PC-3 (cell line): Measurements from ENCODE around the gene ANKS1A. TPM values are rescaled to one million over a fixed set of nuclear protein-coding genes. Genes with fewer than 3 reads are reported as not detected.

Experiments used
- ATAC-seq: fragments of 200-7000 bp; cut with Tn5 transposase; 2 replicates; pipeline ENCODE4 v1.9.1; 2020; ENCODE audit warnings: mild to moderate bottlenecking, moderate library complexity
- BruUV-seq: library from RNA; stranded (reverse); fragments of 400-500 nt; replicated peaks from 2 replicates; lab custom pipeline; 2021; lab: Mats Ljungman, UMichigan
- CTCF ChIA-PET: fragments of 300-600 bp; sonication (Branson Sonifier 250); formaldehyde crosslinking; loops from one replicate; lab custom pipeline; 2022; ENCODE audit warnings: antibody characterized with exemption; lab: Charles Lee
- POLR2A ChIA-PET: fragments of 300-600 bp; sonication (Branson Sonifier 250); formaldehyde crosslinking; loops from one replicate; lab custom pipeline; 2022; ENCODE audit warnings: antibody characterized with exemption; ENCODE audit not compliant: unreplicated experiment; lab: Charles Lee
- DNase-seq: peaks from one replicate; pipeline ENCODE4 v3.0.0-alpha.2; 2015
- H2AFZ ChIP-seq: fragments of 300-600 bp; sonication (generic); 2 replicates; pipeline ENCODE4 v1.6.0; 2016; ENCODE audit warnings: antibody characterized with exemption, low read length
- H3F3A ChIP-seq: fragments of 300-600 bp; sonication (generic); one replicate; pipeline ENCODE4 v1.6.0; 2017; ENCODE audit warnings: antibody characterized with exemption, low read length, control low read depth, mild to moderate bottlenecking; ENCODE audit not compliant: unreplicated experiment
- H3K27ac ChIP-seq: fragments of 300-600 bp; sonication (generic); 2 replicates; pipeline ENCODE4 v1.5.1; 2016; ENCODE audit warnings: mild to moderate bottlenecking, low read length
- H3K27me3 ChIP-seq: fragments of 300-600 bp; sonication (generic); 2 replicates; pipeline ENCODE4 v1.6.1; 2016; ENCODE audit warnings: low read length, mixed read lengths
- H3K36me3 ChIP-seq: fragments of 300-600 bp; sonication (generic); 2 replicates; pipeline ENCODE4 v1.6.1; 2016; ENCODE audit warnings: low read depth, mixed run types, low read length, mixed read lengths
- H3K4me1 ChIP-seq: fragments of 300-600 bp; sonication (generic); 2 replicates; pipeline ENCODE4 v1.5.1; 2016; ENCODE audit warnings: low read length; ENCODE audit not compliant: insufficient read depth
- H3K4me2 ChIP-seq: fragments of 300-600 bp; sonication (generic); 2 replicates; pipeline ENCODE4 v1.6.0; 2016; ENCODE audit warnings: low read length
- H3K4me3 ChIP-seq: fragments of 300-600 bp; sonication (generic); 2 replicates; pipeline ENCODE4 v1.5.1; 2016; ENCODE audit warnings: mild to moderate bottlenecking, low read length, mixed read lengths
- H3K79me2 ChIP-seq: fragments of 300-600 bp; sonication (generic); 2 replicates; pipeline ENCODE4 v1.6.1; 2017; ENCODE audit warnings: low read length, mixed read lengths
- H3K9ac ChIP-seq: fragments of 300-600 bp; sonication (generic); 2 replicates; pipeline ENCODE4 v1.6.0; 2016; ENCODE audit warnings: mild to moderate bottlenecking, low read length
- H3K9me2 ChIP-seq: fragments of 300-600 bp; sonication (generic); replicated peaks from 2 replicates; pipeline ENCODE4 v1.6.1; 2016; ENCODE audit warnings: mixed run types, low read length, mixed read lengths
- H3K9me3 ChIP-seq: fragments of 300-600 bp; sonication (generic); 2 replicates; pipeline ENCODE4 v1.6.1; 2016; ENCODE audit warnings: low read length, mixed read lengths
- H4K20me1 ChIP-seq: fragments of 300-600 bp; sonication (generic); 2 replicates; pipeline ENCODE4 v1.6.1; 2016; ENCODE audit warnings: low read length, mixed read lengths
- CTCF ChIP-seq: fragments of 300-600 bp; sonication (generic); conservative IDR thresholded peaks from 2 replicates; pipeline ENCODE4 v1.5.1; 2017; ENCODE audit warnings: antibody characterized with exemption, low read depth, mild to moderate bottlenecking, low read length
- EZH2 ChIP-seq: fragments of 300-600 bp; sonication (generic); IDR thresholded peaks from one replicate; pipeline ENCODE4 v1.6.1; 2017; ENCODE audit warnings: antibody characterized with exemption, mild to moderate bottlenecking, low read length; ENCODE audit not compliant: unreplicated experiment
- EZH2phosphoT487 ChIP-seq: fragments of 300-600 bp; sonication (generic); IDR thresholded peaks from 2 replicates; pipeline ENCODE4 v1.6.1; 2018; ENCODE audit warnings: mild to moderate bottlenecking, antibody characterized with exemption, low read length, borderline replicate concordance
- intact Hi-C: fragments of 100-400 bp; cut with micrococcal nuclease; formaldehyde crosslinking; loops from 2 replicates; pipeline ENCODE4 v1.9.0; 2023
- total RNA-seq: library from RNA; depleted of rRNA; stranded (reverse); fragments of >200 nt; gene quantifications from 2 replicates; pipeline ENCODE4 v1.2.3, GENCODE V29; 2014

The ANKS1A gene
- total RNA-seq, 1 experiment from 2014 or later, result 18.8 TPM

DNA sequence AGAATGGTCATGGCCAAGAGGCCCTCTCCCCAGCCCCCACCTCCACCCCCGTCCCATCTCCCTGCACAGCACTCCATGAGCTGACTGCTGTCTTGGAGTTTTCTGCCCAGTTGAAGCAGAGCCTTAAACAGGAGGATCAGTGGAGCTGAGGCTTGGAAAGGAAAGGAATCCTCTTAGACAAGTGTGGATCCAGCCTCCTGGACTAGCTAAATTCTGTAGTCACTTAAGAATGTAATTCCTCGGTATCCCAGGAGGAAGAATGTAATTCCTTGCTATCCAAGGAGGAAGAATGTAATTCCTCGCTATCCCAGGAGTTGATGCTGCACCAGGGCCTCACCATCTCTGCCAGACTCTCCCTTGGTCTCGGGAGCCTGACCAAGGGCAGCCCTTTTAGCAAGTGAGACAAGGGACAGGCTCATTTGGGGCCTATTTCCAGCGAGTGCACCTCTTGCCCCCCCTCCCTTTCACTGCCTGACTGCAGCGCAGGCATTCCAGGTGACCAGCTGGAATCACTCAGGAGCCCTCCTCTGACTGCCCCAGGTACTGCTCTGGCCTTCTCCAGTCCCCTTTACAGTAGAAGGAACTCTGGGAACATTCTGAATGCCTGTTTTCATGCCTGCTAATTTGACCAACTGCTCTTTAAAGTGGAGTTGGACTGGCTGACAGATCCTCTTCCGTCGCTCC lies 175.8 kb downstream of the ANKS1A start:
- TF ChIP-seq CTCF (0 out of 2 replicates have a peak, but pooled peaks have one; percentile 13), EZH2 (no peak)
- Histone ChIP-seq H3K79me2 (no peaks in the 10 kb centered on the region), H3K4me2 (no peak overlapping the region), H3F3A (no peaks in the 10 kb centered on the region), H3K4me3 (no peak overlapping the region), H3K9me2 (no peaks in the 10 kb centered on the region), H3K27ac (no peak overlapping the region), H3K9ac (no peak overlapping the region), H4K20me1 (no peaks in the 10 kb centered on the region), H3K4me1 (no peaks in the 10 kb centered on the region), H3K9me3 (no peaks in the 10 kb centered on the region), H3K36me3 (no peaks in the 10 kb centered on the region; the same call in 1 of the 2 replicates), H2AFZ (no peak overlapping the region), H3K27me3 (no peaks in the 10 kb centered on the region)
- ATAC-seq (no peak), DNase-seq (no peak)
- CTCF ChIA-PET, result no interaction called here
- intact Hi-C loops, result no loop called here
- POLR2A ChIA-PET, result no interaction called here
- no TSS peak for BruUV-seq

DNA sequence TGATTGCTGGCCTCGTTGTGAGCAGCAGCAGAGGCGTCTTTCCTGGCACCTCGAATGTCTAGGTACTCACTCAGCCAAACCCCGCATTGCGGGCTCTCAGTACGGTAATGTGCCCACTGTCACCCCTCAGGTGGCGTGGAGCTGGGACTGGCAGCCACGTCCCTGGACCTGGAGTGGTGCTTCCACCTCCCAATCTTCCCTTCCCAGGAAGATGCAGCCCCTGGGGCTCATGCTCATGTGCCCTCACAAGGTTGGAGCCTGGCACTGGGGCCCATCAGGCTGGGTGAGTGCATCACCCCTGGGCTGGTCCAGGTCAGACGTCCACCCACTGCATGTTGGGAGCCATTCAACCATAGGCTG lies 176.4 kb downstream of the ANKS1A start:
- H3K27ac ChIP-seq, result no peak overlapping the region
- no peaks in the 10 kb centered on the region for H3K9me3 ChIP-seq
- no peaks in the 10 kb centered on the region for H3K27me3 ChIP-seq
- no peak overlapping the region for H3K4me3 ChIP-seq
- TF ChIP-seq CTCF, result no peak
- no peak for TF ChIP-seq EZH2phosphoT487
- TF ChIP-seq EZH2, result no peak
- H3K36me3 ChIP-seq, result no peaks in the 10 kb centered on the region; the same call in 1 of the 2 replicates
- no peaks in the 10 kb centered on the region for H3K4me1 ChIP-seq
- no peaks in the 10 kb centered on the region for H3K79me2 ChIP-seq
- no peak overlapping the region for H3K9ac ChIP-seq
- CTCF ChIA-PET, result no interaction called here
- BruUV-seq, result no TSS peak
- DNase-seq, result no peak
- ATAC-seq, result no peak
- H3F3A ChIP-seq, result no peaks in the 10 kb centered on the region
- POLR2A ChIA-PET, result no interaction called here
- H2AFZ ChIP-seq, result no peak overlapping the region
- H4K20me1 ChIP-seq, result no peaks in the 10 kb centered on the region
- no peak overlapping the region for H3K4me2 ChIP-seq
- intact Hi-C loops, result no loop called here
- H3K9me2 ChIP-seq, result no peaks in the 10 kb centered on the region

DNA sequence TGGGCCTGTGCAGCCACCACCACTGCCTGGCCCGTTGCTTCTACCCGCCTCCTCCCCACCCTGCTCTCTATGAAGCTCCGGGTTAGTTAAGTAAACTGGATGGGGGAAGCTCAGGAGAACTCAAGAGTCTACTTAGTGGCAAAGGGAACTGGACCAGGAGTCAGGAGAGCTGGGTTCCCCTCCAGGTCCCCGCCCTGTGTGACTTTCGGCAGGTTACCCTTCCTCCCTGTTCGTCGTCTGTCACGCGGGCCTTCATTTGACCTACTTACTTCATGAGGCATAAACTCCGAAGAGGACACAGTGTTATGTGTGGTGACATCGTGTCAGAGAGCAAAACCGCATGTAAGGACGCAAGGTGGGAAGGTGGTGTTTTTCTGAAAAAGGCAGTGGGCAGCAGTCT lies 176.8 kb downstream of the ANKS1A start:
- BruUV-seq, result no TSS peak
- Histone ChIP-seq H3K9me3 (no peaks in the 10 kb centered on the region), H3K36me3 (no peaks in the 10 kb centered on the region; the same call in 1 of the 2 replicates), H3K4me3 (no peak overlapping the region), H3K9me2 (no peaks in the 10 kb centered on the region), H3F3A (no peaks in the 10 kb centered on the region), H4K20me1 (no peaks in the 10 kb centered on the region), H2AFZ (no peak overlapping the region), H3K27ac (no peak overlapping the region), H3K4me1 (no peaks in the 10 kb centered on the region), H3K79me2 (no peaks in the 10 kb centered on the region), H3K27me3 (no peaks in the 10 kb centered on the region), H3K4me2 (no peak overlapping the region), H3K9ac (no peak overlapping the region)
- intact Hi-C loops, result no loop called here
- no peak for DNase-seq
- ChIA-PET POLR2A (no interaction called here), CTCF (no interaction called here)
- no peak for ATAC-seq
- TF ChIP-seq EZH2phosphoT487, result no peak
- TF ChIP-seq CTCF, result no peak
- no peak for TF ChIP-seq EZH2
